ENCODE data around the gene TMEM144.
A peak's percentile ranks its signal among the peaks of the same experiment; 100 is the strongest.
"Not testable (repeated sequence)": the region's sequence is repeated elsewhere in the genome, so short reads cannot be mapped to it uniquely, and the experiment has no call there.

The TMEM144 gene

GRCh38 chr4:158192439-158193158 is 17.7 kb upstream of the TMEM144 start:
- no peak for FAIRE-seq

GRCh38 chr4:158193171-158193749 is 17.0 kb upstream of the TMEM144 start:
- FAIRE-seq = peak; percentile 11

GRCh38 chr4:158195297-158195696 is 15.0 kb upstream of the TMEM144 start:
- no peak for FAIRE-seq

- FAIRE-seq = no peak
Observed at GRCh38 chr4:158197194-158197776, 13.0 kb upstream of the TMEM144 start.

- FAIRE-seq = no peak
Observed at GRCh38 chr4:158200214-158200613, 10.1 kb upstream of the TMEM144 start.

GRCh38 chr4:158201322-158201721 is 9.0 kb upstream of the TMEM144 start:
- no peak for FAIRE-seq

- FAIRE-seq = no peak
Observed at GRCh38 chr4:158201876-158202275, 8.4 kb upstream of the TMEM144 start.

GRCh38 chr4:158202481-158202880 is 7.8 kb upstream of the TMEM144 start:
- peak; percentile 76 for FAIRE-seq

GRCh38 chr4:158203436-158203835 is 6.8 kb upstream of the TMEM144 start:
- FAIRE-seq = no peak

GRCh38 chr4:158203929-158204328 is 6.4 kb upstream of the TMEM144 start:
- peak; percentile 94 for FAIRE-seq

- FAIRE-seq = no peak
Observed at GRCh38 chr4:158208963-158209640, 1.2 kb upstream of the TMEM144 start.

- no peak for FAIRE-seq
Observed at GRCh38 chr4:158211222-158211621, 936 bp downstream of the TMEM144 start.

GRCh38 chr4:158213466-158213865 is 3.2 kb downstream of the TMEM144 start:
- no peak for FAIRE-seq

GRCh38 chr4:158214856-158215255 is 4.6 kb downstream of the TMEM144 start:
- no peak for FAIRE-seq

- no peak for FAIRE-seq
Observed at GRCh38 chr4:158217763-158218162, 7.5 kb downstream of the TMEM144 start.

GRCh38 chr4:158219623-158220022 is 9.3 kb downstream of the TMEM144 start:
- FAIRE-seq = no peak

- not testable (repeated sequence) for FAIRE-seq
Observed at GRCh38 chr4:158224318-158224717, 14.0 kb downstream of the TMEM144 start.

GRCh38 chr4:158224999-158225398 is 14.7 kb downstream of the TMEM144 start:
- FAIRE-seq = not testable (repeated sequence)

GRCh38 chr4:158227880-158228279 is 17.6 kb downstream of the TMEM144 start:
- FAIRE-seq = not testable (repeated sequence)

- FAIRE-seq = not testable (repeated sequence)
Observed at GRCh38 chr4:158228399-158228798, 18.1 kb downstream of the TMEM144 start.

- no peak for FAIRE-seq
Observed at GRCh38 chr4:158229768-158230167, 19.5 kb downstream of the TMEM144 start.

- no peak for FAIRE-seq
Observed at GRCh38 chr4:158234671-158235070, 24.4 kb downstream of the TMEM144 start.

- no peak for FAIRE-seq
Observed at GRCh38 chr4:158236304-158237030, 26.2 kb downstream of the TMEM144 start.

Data from A204.1 (cell line).